Loucy (cell line): ENCODE results near the gene ZNF385C.

ENCODE experiments used
- H2AFZ ChIP-seq: fragments of 200-600 bp; sonication (generic); 2 replicates; pipeline ENCODE4 v1.6.0; 2016; ENCODE audit warnings: antibody characterized with exemption, mild to moderate bottlenecking, low read length, moderate library complexity
- H3F3A ChIP-seq: fragments of 200-600 bp; 2 replicates; pipeline ENCODE4 v1.6.0; 2016; ENCODE audit warnings: antibody characterized with exemption, low read depth, mild to moderate bottlenecking
- H3K27me3 ChIP-seq: fragments of 200-600 bp; sonication (generic); 2 replicates; pipeline ENCODE4 v1.6.1; 2014; ENCODE audit warnings: low read length, mild to moderate bottlenecking; ENCODE audit not compliant: insufficient read depth, poor library complexity, severe bottlenecking
- H3K36me3 ChIP-seq: fragments of 200-600 bp; sonication (generic); 2 replicates; pipeline ENCODE4 v1.6.1; 2016; ENCODE audit warnings: low read length; ENCODE audit not compliant: insufficient read depth
- H3K4me1 ChIP-seq: fragments of 200-600 bp; sonication (generic); 2 replicates; pipeline ENCODE4 v1.5.1; 2014; ENCODE audit warnings: low read length, mild to moderate bottlenecking; ENCODE audit not compliant: insufficient read depth, poor library complexity, severe bottlenecking
- H3K4me2 ChIP-seq: fragments of 200-600 bp; sonication (generic); 2 replicates; pipeline ENCODE4 v1.6.0; 2014; ENCODE audit warnings: antibody characterized with exemption, low read length, low read depth, mild to moderate bottlenecking; ENCODE audit not compliant: poor library complexity, severe bottlenecking
- H3K4me3 ChIP-seq: fragments of 200-600 bp; sonication (generic); 2 replicates; pipeline ENCODE4 v1.5.1; 2014; ENCODE audit warnings: low read length, mild to moderate bottlenecking, mixed read lengths; ENCODE audit not compliant: poor library complexity, severe bottlenecking
- H3K79me2 ChIP-seq: fragments of 200-600 bp; sonication (generic); 2 replicates; pipeline ENCODE4 v1.6.1; 2014; ENCODE audit warnings: low read length; ENCODE audit not compliant: insufficient read depth
- H3K9ac ChIP-seq: fragments of 200-600 bp; sonication (generic); 2 replicates; pipeline ENCODE4 v1.6.0; 2014; ENCODE audit warnings: mild to moderate bottlenecking, low read depth, low read length, moderate library complexity; ENCODE audit not compliant: poor library complexity, severe bottlenecking
- H3K9me2 ChIP-seq: fragments of 200-600 bp; sonication (generic); replicated peaks from 2 replicates; pipeline ENCODE4 v1.6.1; 2016; ENCODE audit warnings: low read depth, low read length, mixed read lengths
- H3K9me3 ChIP-seq: fragments of 200-600 bp; sonication (generic); 2 replicates; pipeline ENCODE4 v1.6.1; 2014; ENCODE audit warnings: mild to moderate bottlenecking, antibody characterized with exemption, low read length, low read depth; ENCODE audit not compliant: insufficient read depth
- H4K20me1 ChIP-seq: fragments of 200-600 bp; sonication (generic); 2 replicates; pipeline ENCODE4 v1.6.0; 2014; ENCODE audit warnings: antibody characterized with exemption, low read length, mild to moderate bottlenecking; ENCODE audit not compliant: insufficient read depth, poor library complexity, severe bottlenecking
- CTCF ChIP-seq: fragments of 200-600 bp; sonication (generic); conservative IDR thresholded peaks from 2 replicates; pipeline ENCODE4 v1.5.1; 2014; ENCODE audit warnings: mild to moderate bottlenecking, antibody characterized with exemption, low read length
- EZH2phosphoT487 ChIP-seq: fragments of 200-600 bp; IDR thresholded peaks from 2 replicates; pipeline ENCODE4 v1.6.1; 2018; ENCODE audit warnings: antibody characterized with exemption, mild to moderate bottlenecking, moderate library complexity, borderline replicate concordance

Gene ZNF385C

GRCh38 chr17:42081516-42082129, 16.6 kb downstream of the ZNF385C start:
- TF ChIP-seq CTCF: no peak
- no peak for TF ChIP-seq EZH2phosphoT487
- Histone ChIP-seq H3K4me2 (no peak overlapping the region), H3K9me2 (no peaks in the 10 kb centered on the region), H3F3A (no peaks in the 10 kb centered on the region), H3K4me1 (peaks cover 3% of the 10 kb centered on the region), H3K4me3 (no peak overlapping the region), H3K9ac (no peak overlapping the region), H4K20me1 (no peaks in the 10 kb centered on the region), H3K79me2 (no peaks in the 10 kb centered on the region), H3K27me3 (no peaks in the 10 kb centered on the region), H3K9me3 (no peaks in the 10 kb centered on the region), H3K36me3 (no peaks in the 10 kb centered on the region), H2AFZ (no peak overlapping the region)

DNA sequence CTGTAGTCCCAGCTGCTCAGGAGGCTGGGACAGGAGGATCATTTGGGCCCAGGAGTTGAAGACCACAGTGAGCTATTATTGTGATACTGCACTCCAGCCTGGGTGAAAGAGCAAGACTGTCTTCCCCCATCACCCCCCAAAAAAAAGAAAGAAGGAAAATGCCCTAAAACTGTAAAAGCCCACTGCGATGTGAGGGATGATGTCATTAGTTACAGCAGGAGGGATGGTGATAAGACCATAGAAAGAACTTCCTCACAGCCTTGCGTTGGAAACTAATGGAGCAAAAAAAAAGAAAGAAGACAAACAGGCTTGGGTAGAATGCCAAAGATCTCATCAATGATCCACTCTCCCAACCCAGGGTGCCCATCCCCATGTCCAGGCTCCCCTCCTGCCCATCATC, 18.7 kb downstream of the ZNF385C start:
- TF ChIP-seq EZH2phosphoT487 (no peak), CTCF (no peak)

GRCh38 chr17:42078396-42079043, 19.8 kb downstream of the ZNF385C start:
- peaks cover 7% of the 10 kb centered on the region; the same call in 1 of the 2 replicates for H3K79me2 ChIP-seq
- no peak overlapping the region for H3K4me2 ChIP-seq
- no peaks in the 10 kb centered on the region for H3K9me2 ChIP-seq
- no peaks in the 10 kb centered on the region for H3K36me3 ChIP-seq
- no peaks in the 10 kb centered on the region for H3F3A ChIP-seq
- H3K27me3 ChIP-seq: no peaks in the 10 kb centered on the region
- H3K4me3 ChIP-seq: no peak overlapping the region
- H3K4me1 ChIP-seq: peaks cover 13% of the 10 kb centered on the region
- TF ChIP-seq EZH2phosphoT487 (no peak), CTCF (no peak)
- H2AFZ ChIP-seq: no peak overlapping the region
- no peak overlapping the region for H3K9ac ChIP-seq
- H3K9me3 ChIP-seq: no peaks in the 10 kb centered on the region
- no peaks in the 10 kb centered on the region for H4K20me1 ChIP-seq

More for the DNA sequence above, 18.7 kb downstream of the ZNF385C start:
- H3K4me2 ChIP-seq: no peak overlapping the region
- H3K4me1 ChIP-seq: peaks cover 8% of the 10 kb centered on the region
- H3K4me3 ChIP-seq: no peak overlapping the region
- no peaks in the 10 kb centered on the region for H4K20me1 ChIP-seq
- no peaks in the 10 kb centered on the region for H3K9me2 ChIP-seq
- H3K36me3 ChIP-seq: no peaks in the 10 kb centered on the region
- no peaks in the 10 kb centered on the region for H3K27me3 ChIP-seq
- H3K9ac ChIP-seq: no peak overlapping the region
- H2AFZ ChIP-seq: no peak overlapping the region
- no peaks in the 10 kb centered on the region for H3K9me3 ChIP-seq
- H3F3A ChIP-seq: no peaks in the 10 kb centered on the region
- no peaks in the 10 kb centered on the region for H3K79me2 ChIP-seq
